ENCODE data around the gene RILPL1. TPM values are rescaled to one million over a fixed set of nuclear protein-coding genes. Genes with fewer than 3 reads are reported as not detected.
"Not testable (repeated sequence)": the region's sequence is repeated elsewhere in the genome, so short reads cannot be mapped to it uniquely, and the experiment has no call there.

Gene RILPL1, protein sequence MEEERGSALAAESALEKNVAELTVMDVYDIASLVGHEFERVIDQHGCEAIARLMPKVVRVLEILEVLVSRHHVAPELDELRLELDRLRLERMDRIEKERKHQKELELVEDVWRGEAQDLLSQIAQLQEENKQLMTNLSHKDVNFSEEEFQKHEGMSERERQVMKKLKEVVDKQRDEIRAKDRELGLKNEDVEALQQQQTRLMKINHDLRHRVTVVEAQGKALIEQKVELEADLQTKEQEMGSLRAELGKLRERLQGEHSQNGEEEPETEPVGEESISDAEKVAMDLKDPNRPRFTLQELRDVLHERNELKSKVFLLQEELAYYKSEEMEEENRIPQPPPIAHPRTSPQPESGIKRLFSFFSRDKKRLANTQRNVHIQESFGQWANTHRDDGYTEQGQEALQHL
- total RNA-seq, result 10 to 100 TPM in 3 of 4 donors, 1 to 10 TPM in 1; 8.5 to 21.9 (median 11.2) TPM

- DNase-seq (ENCODE audit: low spot score) (no peak), ATAC-seq (ENCODE audit: low FRiP score) (peak; percentile 82)
- TF ChIP-seq, protein P1, sequence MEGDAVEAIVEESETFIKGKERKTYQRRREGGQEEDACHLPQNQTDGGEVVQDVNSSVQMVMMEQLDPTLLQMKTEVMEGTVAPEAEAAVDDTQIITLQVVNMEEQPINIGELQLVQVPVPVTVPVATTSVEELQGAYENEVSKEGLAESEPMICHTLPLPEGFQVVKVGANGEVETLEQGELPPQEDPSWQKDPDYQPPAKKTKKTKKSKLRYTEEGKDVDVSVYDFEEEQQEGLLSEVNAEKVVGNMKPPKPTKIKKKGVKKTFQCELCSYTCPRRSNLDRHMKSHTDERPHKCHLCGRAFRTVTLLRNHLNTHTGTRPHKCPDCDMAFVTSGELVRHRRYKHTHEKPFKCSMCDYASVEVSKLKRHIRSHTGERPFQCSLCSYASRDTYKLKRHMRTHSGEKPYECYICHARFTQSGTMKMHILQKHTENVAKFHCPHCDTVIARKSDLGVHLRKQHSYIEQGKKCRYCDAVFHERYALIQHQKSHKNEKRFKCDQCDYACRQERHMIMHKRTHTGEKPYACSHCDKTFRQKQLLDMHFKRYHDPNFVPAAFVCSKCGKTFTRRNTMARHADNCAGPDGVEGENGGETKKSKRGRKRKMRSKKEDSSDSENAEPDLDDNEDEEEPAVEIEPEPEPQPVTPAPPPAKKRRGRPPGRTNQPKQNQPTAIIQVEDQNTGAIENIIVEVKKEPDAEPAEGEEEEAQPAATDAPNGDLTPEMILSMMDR (IDR thresholded peaks at IDR 0.05), result no peak
Measured at GRCh38 chr12:123533672-123534643, at the start of gene RILPL1. RILPL1 (minus strand) TSS chr12:123533719; CDS start chr12:123533482, 237 bp downstream.

- DNase-seq (ENCODE audit: low spot score) (no peak), ATAC-seq (ENCODE audit: low FRiP score) (no peak)
- TF ChIP-seq, protein P1 (IDR thresholded peaks at IDR 0.05), result no peak
Measured at GRCh38 chr12:123580772-123581171, 47.3 kb upstream of the RILPL1 start.

- not testable (repeated sequence) for ATAC-seq (ENCODE audit: low FRiP score); DNase-seq (ENCODE audit: low spot score)
Measured at GRCh38 chr12:123578829-123579228, 45.3 kb upstream of the RILPL1 start.

GRCh38 chr12:123578243-123578642 is 44.7 kb upstream of the RILPL1 start:
- ATAC-seq (ENCODE audit: low FRiP score), result no peak
- no peak for DNase-seq (ENCODE audit: low spot score)
- TF ChIP-seq, protein P1 (IDR thresholded peaks at IDR 0.05), result no peak

- TF ChIP-seq, protein P1 (IDR thresholded peaks at IDR 0.05), result no peak
- ATAC-seq (ENCODE audit: low FRiP score) (no peak), DNase-seq (ENCODE audit: low spot score) (no peak)
Measured at GRCh38 chr12:123576611-123577010, 43.1 kb upstream of the RILPL1 start.

GRCh38 chr12:123573870-123574269 is 40.4 kb upstream of the RILPL1 start:
- DNase-seq (ENCODE audit: low spot score) (no peak), ATAC-seq (ENCODE audit: low FRiP score) (no peak)
- TF ChIP-seq, protein P1 (IDR thresholded peaks at IDR 0.05), result no peak

- DNase-seq (ENCODE audit: low spot score) (no peak), ATAC-seq (ENCODE audit: low FRiP score) (no peak)
- TF ChIP-seq, protein P1 (IDR thresholded peaks at IDR 0.05), result no peak
Measured at GRCh38 chr12:123572391-123572790, 38.9 kb upstream of the RILPL1 start.

Data from omental fat pad (tissue), 4 donors.